Measurements from ENCODE around the gene TCAP.

The TCAP gene

GRCh38 chr17:39629494-39629880 lies 35.7 kb upstream of the TCAP start:
- no peak for DNase-seq (ENCODE audit: low read depth)

GRCh38 chr17:39629898-39630297 lies 35.3 kb upstream of the TCAP start:
- DNase-seq (ENCODE audit: low read depth) = no peak

- DNase-seq (ENCODE audit: low read depth) = no peak
Measured at GRCh38 chr17:39631403-39631802, 33.7 kb upstream of the TCAP start.

GRCh38 chr17:39632153-39632941 lies 32.8 kb upstream of the TCAP start:
- DNase-seq (ENCODE audit: low read depth) = no peak

GRCh38 chr17:39633570-39634183 lies 31.5 kb upstream of the TCAP start:
- no peak for DNase-seq (ENCODE audit: low read depth)

GRCh38 chr17:39634384-39634871 lies 30.7 kb upstream of the TCAP start:
- DNase-seq (ENCODE audit: low read depth) = no peak

- no peak for DNase-seq (ENCODE audit: low read depth)
Measured at GRCh38 chr17:39635614-39636176, 29.5 kb upstream of the TCAP start.

- no peak for DNase-seq (ENCODE audit: low read depth)
Measured at GRCh38 chr17:39636587-39636926, 28.6 kb upstream of the TCAP start.

GRCh38 chr17:39636927-39637736 lies 28.0 kb upstream of the TCAP start, which contains the start of gene STARD3:
TSS of gene STARD3 (plus strand) at chr17:39637144. CDS start at chr17:39653532, 16,388 bp downstream.
- DNase-seq (ENCODE audit: low read depth) = peak; percentile 46

GRCh38 chr17:39638317-39638716 lies 26.8 kb upstream of the TCAP start:
- no peak for DNase-seq (ENCODE audit: low read depth)

GRCh38 chr17:39639043-39639442 lies 26.1 kb upstream of the TCAP start:
- no peak for DNase-seq (ENCODE audit: low read depth)

GRCh38 chr17:39639566-39640458 lies 25.3 kb upstream of the TCAP start:
- DNase-seq (ENCODE audit: low read depth) = no peak

- no peak for DNase-seq (ENCODE audit: low read depth)
Measured at GRCh38 chr17:39640591-39641031, 24.5 kb upstream of the TCAP start.

GRCh38 chr17:39641097-39641496 lies 24.1 kb upstream of the TCAP start:
- DNase-seq (ENCODE audit: low read depth) = no peak

GRCh38 chr17:39641883-39642282 lies 23.3 kb upstream of the TCAP start:
- no peak for DNase-seq (ENCODE audit: low read depth)

GRCh38 chr17:39642291-39643074 lies 22.7 kb upstream of the TCAP start:
- DNase-seq (ENCODE audit: low read depth) = no peak

GRCh38 chr17:39643271-39643670 lies 21.9 kb upstream of the TCAP start:
- DNase-seq (ENCODE audit: low read depth) = no peak

- no peak for DNase-seq (ENCODE audit: low read depth)
Measured at GRCh38 chr17:39647256-39647655, 17.9 kb upstream of the TCAP start.

- no peak for DNase-seq (ENCODE audit: low read depth)
Measured at GRCh38 chr17:39648616-39649366, 16.4 kb upstream of the TCAP start.

GRCh38 chr17:39650121-39650579 lies 15.0 kb upstream of the TCAP start:
- no peak for DNase-seq (ENCODE audit: low read depth)
